Neural cell (in vitro differentiated cells): ENCODE data around the gene MREG.
"Not testable (repeated sequence)": the region's sequence is repeated elsewhere in the genome, so short reads cannot be mapped to it uniquely, and the experiment has no call there.

Experiments used
- EZH2 ChIP-seq: fragments of 200-600, 300-800 bp; shearing (Covaris generic), sonication (generic); IDR thresholded peaks from 2 replicates; pipeline ENCODE4 v1.6.1; 2014; ENCODE audit warnings: antibody characterized with exemption, low read length, borderline replicate concordance, mild to moderate bottlenecking; ENCODE audit not compliant: insufficient read depth, poor library complexity, severe bottlenecking
- POLR2AphosphoS5 ChIP-seq: IDR thresholded peaks from 2 replicates; pipeline ENCODE4 v1.6.1; 2012
- TF ChIP-seq, protein P1 (sequence below): fragments of 450-650 bp; IDR thresholded peaks from 2 replicates; pipeline ENCODE4 v1.5.1; 2014; ENCODE audit warnings: antibody characterized with exemption, mild to moderate bottlenecking, moderate library complexity; ENCODE audit not compliant: poor library complexity, severe bottlenecking

GRCh38 chr2:215988556-215989207, 24.7 kb downstream of the MREG start:
- TF ChIP-seq, protein P1, sequence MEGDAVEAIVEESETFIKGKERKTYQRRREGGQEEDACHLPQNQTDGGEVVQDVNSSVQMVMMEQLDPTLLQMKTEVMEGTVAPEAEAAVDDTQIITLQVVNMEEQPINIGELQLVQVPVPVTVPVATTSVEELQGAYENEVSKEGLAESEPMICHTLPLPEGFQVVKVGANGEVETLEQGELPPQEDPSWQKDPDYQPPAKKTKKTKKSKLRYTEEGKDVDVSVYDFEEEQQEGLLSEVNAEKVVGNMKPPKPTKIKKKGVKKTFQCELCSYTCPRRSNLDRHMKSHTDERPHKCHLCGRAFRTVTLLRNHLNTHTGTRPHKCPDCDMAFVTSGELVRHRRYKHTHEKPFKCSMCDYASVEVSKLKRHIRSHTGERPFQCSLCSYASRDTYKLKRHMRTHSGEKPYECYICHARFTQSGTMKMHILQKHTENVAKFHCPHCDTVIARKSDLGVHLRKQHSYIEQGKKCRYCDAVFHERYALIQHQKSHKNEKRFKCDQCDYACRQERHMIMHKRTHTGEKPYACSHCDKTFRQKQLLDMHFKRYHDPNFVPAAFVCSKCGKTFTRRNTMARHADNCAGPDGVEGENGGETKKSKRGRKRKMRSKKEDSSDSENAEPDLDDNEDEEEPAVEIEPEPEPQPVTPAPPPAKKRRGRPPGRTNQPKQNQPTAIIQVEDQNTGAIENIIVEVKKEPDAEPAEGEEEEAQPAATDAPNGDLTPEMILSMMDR, result not testable (repeated sequence)
- not testable (repeated sequence) for TF ChIP-seq EZH2, POLR2AphosphoS5
